NT2/D1 (cell line): ENCODE data around the gene IGSF22.

Experiments used
- SUZ12 ChIP-seq: IDR thresholded peaks from 2 replicates; pipeline ENCODE4 v1.6.1; 2011; ENCODE audit not compliant: insufficient read length, insufficient read depth; ENCODE audit errors: extremely low read depth
- YY1 ChIP-seq: IDR thresholded peaks from 2 replicates; pipeline ENCODE4 v1.6.1; 2011; ENCODE audit not compliant: insufficient read length, insufficient read depth
- ZNF274 ChIP-seq: IDR thresholded peaks from 2 replicates; pipeline ENCODE4 v1.6.1; 2011; ENCODE audit warnings: mild to moderate bottlenecking, low read depth, low read length

DNA sequence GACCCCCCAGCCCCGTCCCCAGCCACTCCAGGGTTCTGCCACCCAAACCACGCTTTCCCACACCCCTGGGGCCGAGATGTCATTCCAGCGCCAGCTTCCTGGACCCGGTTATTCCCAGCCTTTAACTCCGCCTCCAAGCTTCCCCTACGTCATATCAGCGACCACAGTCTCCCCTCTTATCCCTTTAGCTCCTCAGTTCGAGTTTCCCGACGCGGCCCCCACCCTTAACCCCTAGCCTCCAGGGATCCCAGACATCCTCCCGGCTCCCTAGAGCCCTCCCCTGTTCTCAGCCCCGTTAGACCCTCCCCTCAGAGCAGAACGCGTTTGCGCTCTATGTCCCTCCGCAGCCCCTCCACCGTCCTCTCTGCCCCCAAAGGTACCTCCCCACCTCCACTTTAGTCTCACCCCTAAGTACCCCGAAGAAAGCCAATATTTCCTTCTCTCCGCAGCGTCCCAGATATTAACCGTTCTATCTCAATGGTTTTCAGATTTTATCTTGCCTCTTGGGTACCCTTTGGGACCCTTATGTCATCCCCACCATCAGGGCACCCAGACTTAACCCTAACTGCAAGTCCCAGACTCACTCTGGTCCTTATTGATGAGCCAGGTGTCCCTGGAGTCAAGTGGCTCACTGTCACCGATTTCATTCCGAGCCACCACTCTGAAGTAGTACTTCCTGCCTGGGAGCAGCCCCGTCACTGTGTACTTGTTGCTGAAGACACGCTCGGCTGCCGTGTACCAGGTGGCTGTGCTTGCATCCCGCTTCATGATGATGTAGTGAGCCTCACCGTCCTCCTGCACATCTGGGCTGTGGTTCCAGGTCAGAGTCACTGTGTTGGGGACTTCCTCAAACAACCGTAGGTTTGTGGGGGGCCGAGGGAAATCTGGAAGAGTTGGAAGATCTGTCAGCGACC is 19.4 kb downstream of the IGSF22 start:
- TF ChIP-seq ZNF274 (no peak), YY1 (no peak), SUZ12 (no peak)
